Karpas-422 (cell line): ENCODE data around the gene ST6GAL1. TPM values are rescaled to one million over a fixed set of nuclear protein-coding genes. Genes with fewer than 3 reads are reported as not detected.
A peak's percentile ranks its signal among the peaks of the same experiment; 100 is the strongest.
"Not testable (repeated sequence)": the region's sequence is repeated elsewhere in the genome, so short reads cannot be mapped to it uniquely, and the experiment has no call there.

Source experiments
- DNase-seq: peaks from one replicate; pipeline ENCODE4 v3.0.0-alpha.2; 2015
- H2AFZ ChIP-seq: fragments of 200-600 bp; sonication (generic); 2 replicates; pipeline ENCODE4 v1.6.1; 2014; ENCODE audit warnings: antibody characterized with exemption, low read length, mixed read lengths
- H3K27ac ChIP-seq: fragments of 200-600 bp; sonication (generic); 2 replicates; pipeline ENCODE4 v1.5.1; 2014; ENCODE audit warnings: mild to moderate bottlenecking, low read length, moderate library complexity
- H3K27me3 ChIP-seq: fragments of 200-600 bp; sonication (generic); 2 replicates; pipeline ENCODE4 v1.6.1; 2014; ENCODE audit warnings: low read length, mixed read lengths
- H3K36me3 ChIP-seq: fragments of 200-600 bp; sonication (generic); 2 replicates; pipeline ENCODE4 v1.6.1; 2014; ENCODE audit warnings: low read length, mixed read lengths; ENCODE audit not compliant: insufficient read depth
- H3K4me1 ChIP-seq: fragments of 200-600 bp; sonication (generic); 2 replicates; pipeline ENCODE4 v1.6.1; 2014; ENCODE audit warnings: mild to moderate bottlenecking, low read length, mixed read lengths
- H3K4me2 ChIP-seq: fragments of 200-600 bp; sonication (generic); 2 replicates; pipeline ENCODE4 v1.6.1; 2014; ENCODE audit warnings: low read length, low read depth, mild to moderate bottlenecking; ENCODE audit not compliant: poor library complexity, severe bottlenecking
- H3K4me3 ChIP-seq: fragments of 200-600 bp; sonication (generic); 2 replicates; pipeline ENCODE4 v1.5.1; 2014; ENCODE audit warnings: mild to moderate bottlenecking, antibody characterized with exemption, low read length, mixed read lengths
- H3K79me2 ChIP-seq: fragments of 200-600 bp; sonication (generic); 2 replicates; pipeline ENCODE4 v1.6.1; 2014; ENCODE audit warnings: mild to moderate bottlenecking, low read length, mixed read lengths
- H3K9ac ChIP-seq: fragments of 200-600 bp; sonication (generic); 2 replicates; pipeline ENCODE4 v1.6.0; 2014; ENCODE audit warnings: low read length
- H3K9me2 ChIP-seq: fragments of 200-600 bp; sonication (generic), shearing (Covaris generic); replicated peaks from 2 replicates; pipeline ENCODE4 v1.6.0; 2014; ENCODE audit warnings: mild to moderate bottlenecking, low read length, moderate library complexity; ENCODE audit not compliant: insufficient read depth
- H3K9me3 ChIP-seq: fragments of 300-700, 200-600 bp; sonication (generic); 2 replicates; pipeline ENCODE4 v1.6.1; 2014; ENCODE audit warnings: low read length, mixed read lengths
- H4K20me1 ChIP-seq: fragments of 200-600 bp; sonication (generic); 2 replicates; pipeline ENCODE4 v1.6.1; 2014; ENCODE audit warnings: mild to moderate bottlenecking, antibody characterized with exemption, low read length, low read depth; ENCODE audit not compliant: insufficient read depth
- total RNA-seq: library from RNA; depleted of rRNA; stranded (reverse); fragments of >200 nt; shearing (Covaris generic); gene quantifications from 2 replicates; pipeline ENCODE4 v1.2.3, GENCODE V29; 2014; ENCODE audit warnings: low replicate concordance

The ST6GAL1 gene
- total RNA-seq, 1 experiment from 2014 or later = 416 TPM

- Histone ChIP-seq H3K27me3 (no peaks in the 10 kb centered on the region), H3K27ac (peak overlapping the region; percentile 4; the same call in 1 of the 2 replicates), H4K20me1 (peaks cover 30% of the 10 kb centered on the region), H3K36me3 (peaks cover 63% of the 10 kb centered on the region), H3K9me3 (no peaks in the 10 kb centered on the region), H3K4me1 (peaks cover 11% of the 10 kb centered on the region; the same call in 1 of the 2 replicates), H3K79me2 (peaks cover 81% of the 10 kb centered on the region), H3K4me3 (no peak overlapping the region), H2AFZ (no peak overlapping the region), H3K9ac (no peak overlapping the region), H3K9me2 (no peaks in the 10 kb centered on the region), H3K4me2 (no peak overlapping the region)
- no peak for DNase-seq
Observed at GRCh38 chr3:187051066-187051465, 120.7 kb downstream of the ST6GAL1 start.

GRCh38 chr3:187051724-187052366, 121.5 kb downstream of the ST6GAL1 start:
- no peak overlapping the region for H3K4me3 ChIP-seq
- H3K27me3 ChIP-seq = no peaks in the 10 kb centered on the region
- no peak overlapping the region for H2AFZ ChIP-seq
- H3K9me3 ChIP-seq = no peaks in the 10 kb centered on the region
- peaks cover 62% of the 10 kb centered on the region for H3K36me3 ChIP-seq
- H3K4me1 ChIP-seq = peaks cover 16% of the 10 kb centered on the region
- peak overlapping the region; percentile 4; the same call in 1 of the 2 replicates for H3K27ac ChIP-seq
- DNase-seq = no peak
- H4K20me1 ChIP-seq = peaks cover 23% of the 10 kb centered on the region
- no peaks in the 10 kb centered on the region for H3K9me2 ChIP-seq
- H3K4me2 ChIP-seq = no peak overlapping the region
- H3K9ac ChIP-seq = no peak overlapping the region
- peaks cover 80% of the 10 kb centered on the region for H3K79me2 ChIP-seq

GRCh38 chr3:187052427-187052826, 122.1 kb downstream of the ST6GAL1 start:
- H3K36me3 ChIP-seq = peaks cover 64% of the 10 kb centered on the region
- H4K20me1 ChIP-seq = peaks cover 20% of the 10 kb centered on the region
- H3K4me3 ChIP-seq, H3K27ac ChIP-seq, H3K9me3 ChIP-seq, H2AFZ ChIP-seq, H3K9ac ChIP-seq, H3K9me2 ChIP-seq, DNase-seq, H3K27me3 ChIP-seq, H3K4me2 ChIP-seq: not testable (repeated sequence)
- peaks cover 80% of the 10 kb centered on the region for H3K79me2 ChIP-seq
- H3K4me1 ChIP-seq = peaks cover 22% of the 10 kb centered on the region

GRCh38 chr3:187054433-187054832, 124.1 kb downstream of the ST6GAL1 start:
- H3K36me3 ChIP-seq = peaks cover 67% of the 10 kb centered on the region

GRCh38 chr3:187057803-187058202, 127.5 kb downstream of the ST6GAL1 start:
- H2AFZ ChIP-seq, H3K9ac ChIP-seq, H3K27me3 ChIP-seq, H3K9me2 ChIP-seq, DNase-seq, H3K4me2 ChIP-seq, H3K4me3 ChIP-seq, H3K9me3 ChIP-seq, H4K20me1 ChIP-seq: not testable (repeated sequence)
- H3K36me3 ChIP-seq = peaks cover 64% of the 10 kb centered on the region
- peaks cover 61% of the 10 kb centered on the region for H3K79me2 ChIP-seq
- peak overlapping the region; percentile 98 for H3K27ac ChIP-seq
- peaks cover 76% of the 10 kb centered on the region for H3K4me1 ChIP-seq

More at GRCh38 chr3:187054433-187054832, 124.1 kb downstream of the ST6GAL1 start:
- not testable (repeated sequence) for H2AFZ ChIP-seq, H4K20me1 ChIP-seq, H3K4me2 ChIP-seq, H3K9ac ChIP-seq, H3K9me3 ChIP-seq, DNase-seq, H3K27me3 ChIP-seq, H3K9me2 ChIP-seq, H3K4me3 ChIP-seq
- Histone ChIP-seq H3K4me1 (peaks cover 42% of the 10 kb centered on the region), H3K27ac (0 out of 2 replicates have a peak overlapping the region, but pooled peaks have one; percentile 25), H3K79me2 (peaks cover 77% of the 10 kb centered on the region)

GRCh38 chr3:187061748-187062147, 131.4 kb downstream of the ST6GAL1 start:
- Histone ChIP-seq H3K4me1 (peaks cover 98% of the 10 kb centered on the region), H3K36me3 (peaks cover 70% of the 10 kb centered on the region), H3K27me3 (no peaks in the 10 kb centered on the region), H3K27ac (peak overlapping the region; percentile 98), H2AFZ (no peak overlapping the region), H3K4me2 (peak overlapping the region; percentile 68), H3K9me2 (no peaks in the 10 kb centered on the region), H3K9ac (0 out of 2 replicates have a peak overlapping the region, but pooled peaks have one; percentile 9), H3K4me3 (peak overlapping the region; percentile 3; the same call in 1 of the 2 replicates), H3K79me2 (peaks cover 47% of the 10 kb centered on the region), H4K20me1 (no peaks in the 10 kb centered on the region; the same call in 1 of the 2 replicates), H3K9me3 (no peaks in the 10 kb centered on the region)
- DNase-seq = no peak

GRCh38 chr3:187062526-187063177, 132.3 kb downstream of the ST6GAL1 start:
- peak overlapping the region; percentile 63 for H3K9ac ChIP-seq
- H3K79me2 ChIP-seq = peaks cover 42% of the 10 kb centered on the region

More at GRCh38 chr3:187062526-187063177, 132.3 kb downstream of the ST6GAL1 start:
- Histone ChIP-seq H4K20me1 (no peaks in the 10 kb centered on the region; the same call in 1 of the 2 replicates), H3K36me3 (peaks cover 64% of the 10 kb centered on the region), H2AFZ (no peak overlapping the region), H3K27ac (peak overlapping the region; percentile 98), H3K4me1 (peaks cover 98% of the 10 kb centered on the region), H3K4me2 (peak overlapping the region; percentile 68), H3K27me3 (no peaks in the 10 kb centered on the region), H3K9me3 (no peaks in the 10 kb centered on the region), H3K9me2 (no peaks in the 10 kb centered on the region), H3K4me3 (peak overlapping the region; percentile 40)
- DNase-seq = no peak
